Femur (tissue), 1 donor: ENCODE results near the gene PPARG.
"Not testable (repeated sequence)": the region's sequence is repeated elsewhere in the genome, so short reads cannot be mapped to it uniquely, and the experiment has no call there.

Experiments used
- DNase-seq: peaks from one replicate; pipeline ENCODE4 v3.0.0-alpha.2; 2017

Gene PPARG

GRCh38 chr3:12288182-12289129 is at the start of gene PPARG:
PPARG (plus strand) TSS chr3:12289070; CDS start chr3:12379712, 90,642 bp downstream.
- DNase-seq: peak; percentile 24

- no peak for DNase-seq
Measured at GRCh38 chr3:12239301-12239700, 49.6 kb upstream of the PPARG start.

GRCh38 chr3:12242772-12243171 is 46.1 kb upstream of the PPARG start:
- DNase-seq: no peak

GRCh38 chr3:12246497-12247163 is 42.2 kb upstream of the PPARG start:
- DNase-seq: no peak

GRCh38 chr3:12247411-12247810 is 41.5 kb upstream of the PPARG start:
- no peak for DNase-seq

- no peak for DNase-seq
Measured at GRCh38 chr3:12249519-12249918, 39.4 kb upstream of the PPARG start.

- no peak for DNase-seq
Measured at GRCh38 chr3:12252889-12253288, 36.0 kb upstream of the PPARG start.

GRCh38 chr3:12253516-12254343 is 35.1 kb upstream of the PPARG start:
- no peak for DNase-seq

GRCh38 chr3:12255393-12255792 is 33.5 kb upstream of the PPARG start:
- no peak for DNase-seq

GRCh38 chr3:12258911-12259310 is 30.0 kb upstream of the PPARG start:
- DNase-seq: no peak

- DNase-seq: not testable (repeated sequence)
Measured at GRCh38 chr3:12262173-12262572, 26.7 kb upstream of the PPARG start.

GRCh38 chr3:12265508-12265907 is 23.4 kb upstream of the PPARG start:
- DNase-seq: no peak

GRCh38 chr3:12266038-12266437 is 22.8 kb upstream of the PPARG start:
- no peak for DNase-seq

- DNase-seq: no peak
Measured at GRCh38 chr3:12267376-12268030, 21.4 kb upstream of the PPARG start.

GRCh38 chr3:12268049-12268735 is 20.7 kb upstream of the PPARG start:
- no peak for DNase-seq

GRCh38 chr3:12270976-12271375 is 17.9 kb upstream of the PPARG start:
- DNase-seq: no peak

- no peak for DNase-seq
Measured at GRCh38 chr3:12273045-12273695, 15.7 kb upstream of the PPARG start.

GRCh38 chr3:12275974-12276650 is 12.8 kb upstream of the PPARG start:
- no peak for DNase-seq

- not testable (repeated sequence) for DNase-seq
Measured at GRCh38 chr3:12276827-12277226, 12.0 kb upstream of the PPARG start.

- DNase-seq: no peak
Measured at GRCh38 chr3:12278566-12278965, 10.3 kb upstream of the PPARG start.
